ENCODE data around the gene PHF14.

GRCh38 chr7:11054033-11054432 lies 80.4 kb downstream of the PHF14 start:
- TF ChIP-seq, protein P1, sequence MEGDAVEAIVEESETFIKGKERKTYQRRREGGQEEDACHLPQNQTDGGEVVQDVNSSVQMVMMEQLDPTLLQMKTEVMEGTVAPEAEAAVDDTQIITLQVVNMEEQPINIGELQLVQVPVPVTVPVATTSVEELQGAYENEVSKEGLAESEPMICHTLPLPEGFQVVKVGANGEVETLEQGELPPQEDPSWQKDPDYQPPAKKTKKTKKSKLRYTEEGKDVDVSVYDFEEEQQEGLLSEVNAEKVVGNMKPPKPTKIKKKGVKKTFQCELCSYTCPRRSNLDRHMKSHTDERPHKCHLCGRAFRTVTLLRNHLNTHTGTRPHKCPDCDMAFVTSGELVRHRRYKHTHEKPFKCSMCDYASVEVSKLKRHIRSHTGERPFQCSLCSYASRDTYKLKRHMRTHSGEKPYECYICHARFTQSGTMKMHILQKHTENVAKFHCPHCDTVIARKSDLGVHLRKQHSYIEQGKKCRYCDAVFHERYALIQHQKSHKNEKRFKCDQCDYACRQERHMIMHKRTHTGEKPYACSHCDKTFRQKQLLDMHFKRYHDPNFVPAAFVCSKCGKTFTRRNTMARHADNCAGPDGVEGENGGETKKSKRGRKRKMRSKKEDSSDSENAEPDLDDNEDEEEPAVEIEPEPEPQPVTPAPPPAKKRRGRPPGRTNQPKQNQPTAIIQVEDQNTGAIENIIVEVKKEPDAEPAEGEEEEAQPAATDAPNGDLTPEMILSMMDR (IDR thresholded peaks at IDR 0.05) = no peak
- no peak for TF ChIP-seq POLR2A (IDR thresholded peaks at IDR 0.05)

Data from adrenal gland (tissue), 5 donors.